Fibroblast of peridontal ligament (primary cell): Measurements from ENCODE around the gene TGM6.
"Not testable (repeated sequence)": the region's sequence is repeated elsewhere in the genome, so short reads cannot be mapped to it uniquely, and the experiment has no call there.

Experiments
- DNase-seq: peaks from one replicate; pipeline ENCODE4 v3.0.0-alpha.2; 2010; ENCODE audit errors: extremely low read depth

Gene TGM6

GRCh38 chr20:2398449-2398848, 17.7 kb downstream of the TGM6 start:
- DNase-seq = no peak

GRCh38 chr20:2399390-2399789, 18.7 kb downstream of the TGM6 start:
- no peak for DNase-seq

DNA sequence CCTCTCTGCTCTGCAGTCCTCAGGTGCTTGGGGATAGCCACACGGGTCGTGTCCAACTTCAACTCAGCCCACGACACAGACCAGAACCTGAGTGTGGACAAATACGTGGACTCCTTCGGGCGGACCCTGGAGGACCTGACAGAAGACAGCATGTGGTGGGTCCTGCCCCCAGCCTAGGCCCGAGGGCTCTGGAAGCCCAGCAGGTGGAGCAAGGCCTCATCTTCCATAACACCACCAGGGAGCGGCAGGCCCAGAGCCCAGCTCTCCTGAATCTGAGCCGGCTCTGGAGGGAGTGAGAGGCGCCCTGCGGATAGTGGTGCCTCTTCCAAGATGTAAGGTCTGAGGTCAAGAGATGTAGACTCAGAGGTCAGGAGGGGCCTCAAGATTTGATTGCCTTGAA, 19.6 kb downstream of the TGM6 start:
- no peak for DNase-seq

DNA sequence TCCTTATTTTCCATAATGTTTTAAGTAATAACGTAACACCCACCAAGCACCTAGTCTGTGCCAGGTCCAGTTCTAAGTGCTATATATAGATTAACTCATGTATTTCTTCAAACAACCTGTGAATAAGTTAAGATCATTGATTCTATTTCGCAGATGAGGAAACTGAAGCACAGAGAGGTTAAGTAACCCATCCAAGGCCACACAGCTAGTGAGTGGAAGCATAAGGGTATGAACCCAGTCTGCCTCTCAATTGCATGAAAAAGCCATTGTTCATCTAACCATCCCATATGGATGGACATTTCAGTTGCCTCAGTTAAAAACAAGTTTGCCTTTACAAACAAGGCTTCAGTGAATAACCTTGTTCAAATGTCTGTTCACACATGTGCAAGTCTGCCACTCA, 20.8 kb downstream of the TGM6 start:
- DNase-seq = no peak

- peak; percentile 57 for DNase-seq
Observed at GRCh38 chr20:2402271-2402980, 21.7 kb downstream of the TGM6 start.

DNA sequence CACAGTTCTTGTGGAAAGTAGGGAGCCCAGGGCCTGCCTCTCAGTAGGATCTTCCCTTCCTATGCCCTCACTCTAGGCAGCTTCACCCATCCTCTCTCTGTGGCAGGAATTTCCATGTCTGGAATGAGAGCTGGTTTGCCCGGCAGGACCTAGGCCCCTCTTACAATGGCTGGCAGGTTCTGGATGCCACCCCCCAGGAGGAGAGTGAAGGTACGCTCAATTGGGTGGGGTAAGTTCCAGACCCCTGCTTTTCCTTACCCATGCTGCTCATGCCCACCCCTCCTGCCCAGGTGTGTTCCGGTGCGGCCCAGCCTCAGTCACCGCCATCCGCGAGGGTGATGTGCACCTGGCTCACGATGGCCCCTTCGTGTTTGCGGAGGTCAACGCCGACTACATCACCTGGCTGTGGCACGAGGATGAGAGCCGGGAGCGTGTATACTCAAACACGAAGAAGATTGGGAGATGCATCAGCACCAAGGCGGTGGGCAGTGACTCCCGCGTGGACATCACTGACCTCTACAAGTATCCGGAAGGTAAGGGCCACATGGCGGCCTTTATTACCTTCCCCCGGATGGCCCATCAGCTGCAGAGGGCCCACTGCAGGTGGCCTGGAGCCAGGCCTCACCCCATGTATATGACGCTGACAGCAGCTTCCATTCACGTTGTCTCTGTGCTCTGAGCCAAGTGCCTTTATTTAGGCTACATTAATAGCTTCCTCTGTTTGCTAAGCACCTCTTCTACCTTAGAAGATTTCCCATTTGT, 22.8 kb downstream of the TGM6 start:
- DNase-seq = no peak

GRCh38 chr20:2405693-2406065, 25.0 kb downstream of the TGM6 start:
- DNase-seq = no peak

DNA sequence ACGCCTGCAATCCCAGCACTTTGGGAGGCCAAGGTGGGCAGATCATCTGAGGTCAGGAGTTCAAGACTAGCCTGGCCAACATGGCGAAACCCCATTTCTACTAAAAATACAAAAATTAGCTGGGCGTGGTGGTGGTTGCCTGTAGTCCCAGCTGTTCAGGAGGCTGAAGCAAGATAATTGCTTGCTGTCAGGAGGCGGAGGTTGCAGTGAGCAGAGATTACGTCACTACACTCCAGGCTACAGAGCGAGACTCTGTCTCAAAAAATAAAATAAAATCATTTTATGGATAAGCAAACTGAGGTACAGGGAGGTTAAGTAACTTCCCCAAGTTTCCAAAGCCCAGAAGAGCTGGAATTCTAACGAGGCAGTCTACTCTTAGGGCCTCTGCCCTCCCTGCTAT, 26.7 kb downstream of the TGM6 start:
- DNase-seq = not testable (repeated sequence)

DNA sequence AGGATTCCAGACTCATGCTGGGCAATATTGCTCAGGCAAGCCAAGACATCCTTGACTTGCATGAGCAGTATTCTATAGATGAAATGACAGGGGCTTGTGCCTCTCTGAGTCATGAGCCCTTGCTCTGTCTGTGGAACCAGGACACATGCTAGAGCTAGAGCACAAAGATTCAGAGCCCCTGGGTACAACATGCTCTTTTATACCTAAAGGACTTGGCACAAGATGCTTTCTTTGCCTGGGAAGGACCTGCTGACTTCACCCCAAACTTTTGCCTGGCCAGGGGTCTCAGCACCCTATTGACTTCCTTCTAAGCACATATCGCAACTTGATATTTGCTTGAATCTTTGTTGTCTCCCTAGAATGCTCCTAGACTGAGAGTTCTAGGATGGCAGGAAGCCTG, 27.4 kb downstream of the TGM6 start:
- DNase-seq = no peak

DNA sequence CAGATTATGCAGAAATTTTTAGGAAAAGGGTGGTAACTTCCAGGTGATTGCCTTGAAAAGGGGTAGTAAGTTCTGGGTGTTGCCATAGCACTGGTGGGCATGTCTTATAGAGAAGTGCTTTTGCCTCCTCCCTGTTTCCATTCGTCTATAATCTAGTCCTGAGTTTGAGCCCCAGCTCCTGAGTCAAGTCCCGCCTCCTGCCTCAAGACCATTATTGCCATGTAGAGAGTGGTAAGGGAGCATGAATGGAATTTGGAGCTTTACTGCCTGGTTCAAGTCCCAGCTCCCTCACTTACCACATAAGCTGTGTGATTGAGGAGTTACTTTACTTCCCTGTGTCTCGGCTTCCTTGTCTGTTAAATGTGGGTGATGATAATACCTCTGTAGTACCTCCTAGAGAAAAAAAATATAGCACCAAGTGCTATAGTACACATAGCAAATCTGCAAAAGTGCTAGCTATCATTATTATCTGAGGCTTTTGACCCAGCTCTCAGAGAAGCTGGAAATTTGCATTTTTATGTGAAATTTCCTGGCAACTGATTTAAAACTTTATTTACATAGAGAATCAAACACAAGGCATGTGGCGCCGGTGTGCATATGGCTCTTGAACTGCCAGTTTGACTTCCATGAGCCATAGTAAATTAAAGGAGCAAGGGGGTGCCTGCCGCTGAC, 36.0 kb downstream of the TGM6 start:
- DNase-seq = no peak

DNA sequence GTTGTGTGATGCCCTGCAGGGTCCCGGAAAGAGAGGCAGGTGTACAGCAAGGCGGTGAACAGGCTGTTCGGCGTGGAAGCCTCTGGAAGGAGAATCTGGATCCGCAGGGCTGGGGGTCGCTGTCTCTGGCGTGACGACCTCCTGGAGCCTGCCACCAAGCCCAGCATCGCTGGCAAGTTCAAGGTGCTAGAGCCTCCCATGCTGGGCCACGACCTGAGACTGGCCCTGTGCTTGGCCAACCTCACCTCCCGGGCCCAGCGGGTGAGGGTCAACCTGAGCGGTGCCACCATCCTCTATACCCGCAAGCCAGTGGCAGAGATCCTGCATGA, 36.5 kb downstream of the TGM6 start:
- no peak for DNase-seq

GRCh38 chr20:2418388-2418787, 37.7 kb downstream of the TGM6 start:
- DNase-seq = no peak

DNA sequence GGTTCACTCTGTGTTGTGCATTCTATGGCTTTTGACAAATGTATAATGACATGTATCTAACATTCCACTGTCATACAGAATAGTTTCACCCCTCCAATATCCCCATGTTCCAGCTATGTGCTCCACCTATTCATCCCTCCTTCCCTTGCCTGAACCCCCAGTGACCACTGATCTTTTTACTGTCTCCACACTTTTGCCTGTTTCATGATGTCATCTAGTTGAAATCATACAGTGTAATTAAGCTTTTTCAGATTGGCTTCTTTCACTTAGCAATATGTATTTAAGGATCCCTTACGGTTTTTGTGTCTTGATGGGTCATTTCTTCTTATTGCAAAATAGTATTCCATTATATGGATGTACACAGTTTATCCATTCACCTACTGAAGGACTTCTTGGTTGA, 39.8 kb downstream of the TGM6 start:
- DNase-seq = no peak

DNA sequence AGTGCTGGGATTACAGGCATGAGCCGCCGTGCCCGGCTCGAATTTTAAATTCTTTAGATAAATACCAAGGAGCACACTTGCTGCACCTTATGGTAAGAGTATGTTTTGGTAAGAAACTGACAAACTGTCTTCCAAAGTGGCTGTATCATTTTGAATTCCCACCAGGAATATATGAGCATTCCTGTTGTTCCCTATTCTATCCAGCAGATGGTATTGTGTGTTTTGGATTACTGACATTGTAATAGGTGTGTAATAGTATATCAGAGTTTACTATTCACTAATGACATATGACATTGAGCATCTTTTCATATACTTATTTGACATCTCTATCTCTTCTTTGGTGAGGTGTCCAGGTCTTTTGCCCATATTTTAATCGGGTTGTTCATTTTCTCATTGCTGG, 40.5 kb downstream of the TGM6 start:
- DNase-seq = peak; percentile 2

- no peak for DNase-seq
Observed at GRCh38 chr20:2429051-2429450, 48.4 kb downstream of the TGM6 start.

DNA sequence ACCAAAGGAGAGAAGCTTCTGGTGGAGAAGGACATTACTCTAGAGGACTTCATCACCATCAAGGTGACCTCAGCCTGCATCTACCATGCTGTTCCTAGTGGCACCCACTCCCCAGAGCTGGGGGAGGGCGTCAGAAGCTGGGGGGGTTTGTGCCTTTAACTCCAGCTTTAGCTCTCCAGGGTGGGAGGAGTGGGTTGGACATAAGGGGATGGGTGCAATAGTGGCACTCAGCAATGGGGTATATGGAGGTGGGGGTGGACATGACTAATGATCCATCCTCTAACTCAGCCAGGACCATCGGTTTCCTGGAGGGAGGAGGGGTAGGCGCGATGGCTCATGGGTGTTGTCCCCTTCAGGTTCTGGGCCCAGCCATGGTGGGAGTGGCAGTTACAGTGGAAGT, 49.8 kb downstream of the TGM6 start:
- DNase-seq = no peak

- no peak for DNase-seq
Observed at GRCh38 chr20:2431185-2431584, 50.5 kb downstream of the TGM6 start.

DNA sequence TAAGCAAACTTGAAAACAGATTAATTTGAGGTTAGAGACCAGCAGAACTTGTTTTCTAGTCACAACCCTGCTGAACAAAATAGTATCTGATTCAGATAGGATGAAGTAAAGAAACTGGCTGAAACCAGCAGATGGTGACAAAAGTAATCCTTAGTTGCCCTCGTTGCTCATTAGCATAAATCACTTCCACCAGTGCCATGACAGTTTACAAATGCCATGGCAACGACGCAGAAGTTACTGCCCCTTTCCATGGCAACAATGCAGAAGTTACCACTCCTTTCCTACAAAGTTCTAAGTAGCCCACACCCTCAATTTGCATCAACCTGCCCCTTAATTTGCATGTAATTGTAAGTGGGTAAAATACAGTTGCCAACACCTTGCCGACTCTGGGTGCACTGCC, 66.1 kb downstream of the TGM6 start:
- no peak for DNase-seq

- no peak for DNase-seq
Observed at GRCh38 chr20:2449386-2449785, 68.7 kb downstream of the TGM6 start.

- no peak for DNase-seq
Observed at GRCh38 chr20:2451422-2451821, 70.7 kb downstream of the TGM6 start.

- DNase-seq = peak; percentile 81
Observed at GRCh38 chr20:2451939-2452732, 71.4 kb downstream of the TGM6 start.

GRCh38 chr20:2453792-2454191, 73.1 kb downstream of the TGM6 start:
- DNase-seq = no peak
